DMS79 (cell line): ENCODE measurements around the gene MT1A.

Source experiments
- DNase-seq: peaks from one replicate; lab custom pipeline; 2025; lab: John Stamatoyannopoulos, UW

Gene MT1A

GRCh38 chr16:56679078-56679730 is 40.7 kb downstream of the MT1A start:
- no peak for DNase-seq

- DNase-seq: no peak
Measured at GRCh38 chr16:56679818-56680217, 41.4 kb downstream of the MT1A start.

- peak; percentile 60 for DNase-seq
Measured at GRCh38 chr16:56681939-56682702, 43.7 kb downstream of the MT1A start, which contains the start of gene MT1X. Gene MT1X, plus strand, starts transcription at chr16:56682470. Its CDS starts 71 bp downstream, at chr16:56682541.

- no peak for DNase-seq
Measured at GRCh38 chr16:56682703-56683397, 44.4 kb downstream of the MT1A start.

GRCh38 chr16:56683424-56684172 is 45.1 kb downstream of the MT1A start:
- no peak for DNase-seq

GRCh38 chr16:56684256-56684925 is 45.9 kb downstream of the MT1A start:
- DNase-seq: no peak

GRCh38 chr16:56684926-56685590 is 46.6 kb downstream of the MT1A start:
- DNase-seq: no peak

GRCh38 chr16:56686758-56687157 is 48.3 kb downstream of the MT1A start:
- no peak for DNase-seq

GRCh38 chr16:56688762-56689161 is 50.3 kb downstream of the MT1A start:
- DNase-seq: no peak

- DNase-seq: no peak
Measured at GRCh38 chr16:56689171-56689570, 50.7 kb downstream of the MT1A start.
